Thoracic aorta (tissue), 2 donors: ENCODE measurements around the gene FZD7. TPM values are rescaled to one million over a fixed set of nuclear protein-coding genes. Genes with fewer than 3 reads are reported as not detected.

Source experiments
- ATAC-seq: fragments of 150-250 bp; one replicate; pipeline ENCODE4 v1.8.0; 2017; ENCODE audit warnings: low read depth; ENCODE audit not compliant: insufficient number of reproducible peaks, low FRiP score
- DNase-seq: peaks from one replicate; pipeline ENCODE4 v3.0.0-alpha.2; 2020; ENCODE audit warnings: low spot score
- H3K27ac ChIP-seq, 2 donors: fragments of 200-600 bp; sonication (generic); 1 replicate in 1 of 2; 2 replicates in 1 of 2; pipeline ENCODE4 v1.5.1; 2016; ENCODE audit warnings: mild to moderate bottlenecking in 2 of 2, moderate library complexity in 2 of 2
- H3K27me3 ChIP-seq: fragments of 200-600 bp; sonication (generic); replicated peaks from 2 replicates; pipeline ENCODE4 v1.6.0; 2016; ENCODE audit warnings: mild to moderate bottlenecking; ENCODE audit not compliant: insufficient read depth
- H3K36me3 ChIP-seq: fragments of 200-600 bp; sonication (generic); one replicate; pipeline ENCODE4 v1.5.1; 2016
- H3K4me1 ChIP-seq, 2 donors: fragments of 200-600 bp; sonication (generic); 1 replicate in 1 of 2; 2 replicates in 1 of 2; pipeline versions ENCODE4 v1.5.1 to v1.6.0; 2016; ENCODE audit warnings: low read depth in 2 of 2, mild to moderate bottlenecking in 1 of 2; ENCODE audit not compliant: control insufficient read depth in 1 of 2
- H3K4me3 ChIP-seq: fragments of 200-600 bp; sonication (generic); 2 replicates; pipeline ENCODE4 v1.5.1; 2016; ENCODE audit warnings: mild to moderate bottlenecking
- H3K9me3 ChIP-seq: fragments of 200-600 bp; sonication (generic); 2 replicates; pipeline ENCODE4 v1.5.1; 2016
- total RNA-seq, 2 donors: library from RNA; depleted of rRNA; stranded (reverse); fragments of >200 nt; gene quantifications; one replicate each; pipeline versions ENCODE4 v1.1.0 to v1.2.3, GENCODE V29; 2016
- TF ChIP-seq, protein P1 (sequence below): fragments of 200-600 bp; sonication (generic); IDR thresholded peaks from one replicate; pipeline ENCODE4 v1.5.1; 2019; ENCODE audit warnings: antibody characterized with exemption

FZD7 gene
- total RNA-seq, 2 donors from 2014 or later: 14.0 to 14.4 TPM

GRCh38 chr2:202056611-202057010 is 23.0 kb downstream of the FZD7 start:
- no peak overlapping the region for H3K4me3 ChIP-seq
- no peak overlapping the region for H3K27ac ChIP-seq
- ATAC-seq: no peak
- H3K4me1 ChIP-seq: peaks cover 0 to 10% of the 10 kb centered on the region in 2 donors
- TF ChIP-seq, protein P1, sequence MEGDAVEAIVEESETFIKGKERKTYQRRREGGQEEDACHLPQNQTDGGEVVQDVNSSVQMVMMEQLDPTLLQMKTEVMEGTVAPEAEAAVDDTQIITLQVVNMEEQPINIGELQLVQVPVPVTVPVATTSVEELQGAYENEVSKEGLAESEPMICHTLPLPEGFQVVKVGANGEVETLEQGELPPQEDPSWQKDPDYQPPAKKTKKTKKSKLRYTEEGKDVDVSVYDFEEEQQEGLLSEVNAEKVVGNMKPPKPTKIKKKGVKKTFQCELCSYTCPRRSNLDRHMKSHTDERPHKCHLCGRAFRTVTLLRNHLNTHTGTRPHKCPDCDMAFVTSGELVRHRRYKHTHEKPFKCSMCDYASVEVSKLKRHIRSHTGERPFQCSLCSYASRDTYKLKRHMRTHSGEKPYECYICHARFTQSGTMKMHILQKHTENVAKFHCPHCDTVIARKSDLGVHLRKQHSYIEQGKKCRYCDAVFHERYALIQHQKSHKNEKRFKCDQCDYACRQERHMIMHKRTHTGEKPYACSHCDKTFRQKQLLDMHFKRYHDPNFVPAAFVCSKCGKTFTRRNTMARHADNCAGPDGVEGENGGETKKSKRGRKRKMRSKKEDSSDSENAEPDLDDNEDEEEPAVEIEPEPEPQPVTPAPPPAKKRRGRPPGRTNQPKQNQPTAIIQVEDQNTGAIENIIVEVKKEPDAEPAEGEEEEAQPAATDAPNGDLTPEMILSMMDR: peak; percentile 21
- no peaks in the 10 kb centered on the region for H3K9me3 ChIP-seq
- no peaks in the 10 kb centered on the region for H3K27me3 ChIP-seq
- no peak for DNase-seq
- H3K36me3 ChIP-seq: no peaks in the 10 kb centered on the region

GRCh38 chr2:202060218-202060617 is 26.6 kb downstream of the FZD7 start:
- no peaks in the 10 kb centered on the region for H3K36me3 ChIP-seq
- no peak for DNase-seq
- ATAC-seq: no peak
- H3K27me3 ChIP-seq: no peaks in the 10 kb centered on the region
- H3K4me3 ChIP-seq: no peak overlapping the region
- TF ChIP-seq, protein P1: peak; percentile 27
- H3K4me1 ChIP-seq: peaks cover 0 to 17% of the 10 kb centered on the region in 2 donors
- H3K27ac ChIP-seq: no peak overlapping the region
- no peaks in the 10 kb centered on the region for H3K9me3 ChIP-seq

- H3K36me3 ChIP-seq: no peaks in the 10 kb centered on the region
- H3K27me3 ChIP-seq: no peaks in the 10 kb centered on the region
- ATAC-seq: no peak
- H3K27ac ChIP-seq: no peak overlapping the region
- H3K4me3 ChIP-seq: no peak overlapping the region
- no peak for DNase-seq
- peaks cover 0 to 17% of the 10 kb centered on the region in 2 donors for H3K4me1 ChIP-seq
- TF ChIP-seq, protein P1: no peak
- no peaks in the 10 kb centered on the region for H3K9me3 ChIP-seq
Observed at GRCh38 chr2:202061695-202062094, 28.0 kb downstream of the FZD7 start.

GRCh38 chr2:202064171-202064880 is 30.7 kb downstream of the FZD7 start:
- H3K9me3 ChIP-seq: no peaks in the 10 kb centered on the region
- ATAC-seq (peak; percentile 28), DNase-seq (peak; percentile 19)
- no peaks in the 10 kb centered on the region for H3K36me3 ChIP-seq
- H3K4me1 ChIP-seq: peaks cover 0 to 17% of the 10 kb centered on the region in 2 donors
- H3K27me3 ChIP-seq: no peaks in the 10 kb centered on the region
- TF ChIP-seq, protein P1: no peak
- H3K4me3 ChIP-seq: no peak overlapping the region
- peak overlapping the region in 1 of 2 donors; percentile 56 for H3K27ac ChIP-seq

DNA sequence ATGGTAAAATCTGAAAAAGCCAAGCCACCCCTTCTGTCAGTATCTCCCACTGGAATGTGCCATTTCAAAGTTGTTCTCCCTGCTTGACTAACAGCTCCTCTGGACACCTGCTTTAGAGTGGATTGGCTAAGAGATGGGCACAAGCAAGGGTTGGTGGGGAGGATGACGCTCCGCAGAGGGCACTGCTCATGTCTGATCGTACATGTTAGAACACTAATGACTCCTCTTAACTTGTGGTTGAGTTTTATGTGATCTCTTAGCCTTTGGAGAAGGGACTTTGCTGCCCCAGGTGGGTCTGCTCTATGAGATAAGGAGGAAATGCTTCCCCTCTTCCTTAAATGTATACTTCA is 31.2 kb downstream of the FZD7 start:
- TF ChIP-seq, protein P1: no peak
- Histone ChIP-seq H3K4me3 (no peak overlapping the region), H3K4me1 (peaks cover 0 to 17% of the 10 kb centered on the region in 2 donors), H3K9me3 (no peaks in the 10 kb centered on the region), H3K27me3 (no peaks in the 10 kb centered on the region), H3K27ac (no peak overlapping the region), H3K36me3 (no peaks in the 10 kb centered on the region)
- DNase-seq: no peak
- no peak for ATAC-seq
